ENCODE data around the gene STK32C. TPM values are rescaled to one million over a fixed set of nuclear protein-coding genes. Genes with fewer than 3 reads are reported as not detected.
A peak's percentile ranks its signal among the peaks of the same experiment; 100 is the strongest.

STK32C gene
- total and polyA plus RNA-seq, 2 donors from 2014 or later = 11.6 to 14.4 TPM

GRCh38 chr10:132213917-132214316, 93.8 kb downstream of the STK32C start:
- Histone ChIP-seq H3K9me3 (ENCODE audit: control insufficient read depth in 2 of 3, insufficient read depth in 1 of 3, low read length in 3 of 3) (peaks cover 0 to 9% (median 4%) of the 10 kb centered on the region in 3 donors), H3K9ac (ENCODE audit: low read length in 3 of 3) (no peak overlapping the region), H3K4me3 (ENCODE audit: low read length in 3 of 3) (no peak overlapping the region), H3K27me3 (ENCODE audit: control insufficient read depth, insufficient read depth, low read length) (no peaks in the 10 kb centered on the region), H3K27ac (ENCODE audit: low read depth in 2 of 2, low read length in 2 of 2) (no peak overlapping the region), H3K36me3 (ENCODE audit: control insufficient read depth in 2 of 3, insufficient read depth in 3 of 3, low read length in 3 of 3) (no peaks in the 10 kb centered on the region), H3K4me1 (ENCODE audit: control insufficient read depth in 2 of 3, insufficient read depth in 2 of 3, low read depth in 1 of 3, low read length in 3 of 3) (no peaks in the 10 kb centered on the region)
- no peak for FAIRE-seq
- TF ChIP-seq CTCF (IDR thresholded peaks at IDR 0.05; ENCODE audit: borderline replicate concordance, extremely low read depth, insufficient read depth) = no peak
- no peak for DNase-seq
- intact Hi-C loops (cut with DNase I) = no loop called here

GRCh38 chr10:132212816-132213215, 94.9 kb downstream of the STK32C start:
- FAIRE-seq (no peak), DNase-seq (peak in 1 of 5 donors; percentile 46)
- H3K36me3 ChIP-seq (ENCODE audit: control insufficient read depth in 2 of 3, insufficient read depth in 3 of 3, low read length in 3 of 3) = no peaks in the 10 kb centered on the region
- no peak overlapping the region for H3K4me3 ChIP-seq (ENCODE audit: low read length in 3 of 3)
- no peaks in the 10 kb centered on the region for H3K27me3 ChIP-seq (ENCODE audit: control insufficient read depth, insufficient read depth, low read length)
- TF ChIP-seq CTCF (IDR thresholded peaks at IDR 0.05; ENCODE audit: borderline replicate concordance, extremely low read depth, insufficient read depth) = no peak
- no peak overlapping the region for H3K27ac ChIP-seq (ENCODE audit: low read depth in 2 of 2, low read length in 2 of 2)
- H3K4me1 ChIP-seq (ENCODE audit: control insufficient read depth in 2 of 3, insufficient read depth in 2 of 3, low read depth in 1 of 3, low read length in 3 of 3) = no peaks in the 10 kb centered on the region
- no peak overlapping the region for H3K9ac ChIP-seq (ENCODE audit: low read length in 3 of 3)
- intact Hi-C loops (cut with DNase I) = no loop called here
- peaks cover 0 to 9% (median 4%) of the 10 kb centered on the region in 3 donors for H3K9me3 ChIP-seq (ENCODE audit: control insufficient read depth in 2 of 3, insufficient read depth in 1 of 3, low read length in 3 of 3)

- intact Hi-C loops (cut with DNase I) = no loop called here
- peak in 1 of 5 donors; percentile 52 for DNase-seq
- FAIRE-seq = no peak
Observed at GRCh38 chr10:132211246-132211645, 96.5 kb downstream of the STK32C start.

More at GRCh38 chr10:132211246-132211645, 96.5 kb downstream of the STK32C start:
- Histone ChIP-seq H3K27me3 (ENCODE audit: control insufficient read depth, insufficient read depth, low read length) (no peaks in the 10 kb centered on the region), H3K4me3 (ENCODE audit: low read length in 3 of 3) (no peak overlapping the region), H3K36me3 (ENCODE audit: control insufficient read depth in 2 of 3, insufficient read depth in 3 of 3, low read length in 3 of 3) (no peaks in the 10 kb centered on the region), H3K9ac (ENCODE audit: low read length in 3 of 3) (no peak overlapping the region), H3K9me3 (ENCODE audit: control insufficient read depth in 2 of 3, insufficient read depth in 1 of 3, low read length in 3 of 3) (peaks cover 0 to 9% (median 4%) of the 10 kb centered on the region in 3 donors), H3K4me1 (ENCODE audit: control insufficient read depth in 2 of 3, insufficient read depth in 2 of 3, low read depth in 1 of 3, low read length in 3 of 3) (no peaks in the 10 kb centered on the region), H3K27ac (ENCODE audit: low read depth in 2 of 2, low read length in 2 of 2) (no peak overlapping the region)
- TF ChIP-seq CTCF (IDR thresholded peaks at IDR 0.05; ENCODE audit: borderline replicate concordance, extremely low read depth, insufficient read depth) = no peak
